Superior temporal gyrus (tissue), 1 donor: Measurements from ENCODE around the gene SNCA.

Experiments
- DNase-seq: peaks from one replicate; pipeline ENCODE4 v3.0.0-alpha.2; 2016; ENCODE audit errors: extremely low spot score

Gene SNCA

GRCh38 chr4:89754531-89754930 is 82.4 kb downstream of the SNCA start:
- DNase-seq, result no peak

- peak; percentile 74 for DNase-seq
These were observed 83.3 kb downstream of the SNCA start for GRCh38 chr4:89753601-89754066.

GRCh38 chr4:89752932-89753598 is 83.9 kb downstream of the SNCA start:
- no peak for DNase-seq

- DNase-seq, result no peak
These were observed 85.5 kb downstream of the SNCA start for GRCh38 chr4:89751416-89751815.

GRCh38 chr4:89746377-89746776 is 90.6 kb downstream of the SNCA start:
- no peak for DNase-seq

GRCh38 chr4:89745708-89746107 is 91.3 kb downstream of the SNCA start:
- no peak for DNase-seq

- DNase-seq, result no peak
These were observed 92.0 kb downstream of the SNCA start for GRCh38 chr4:89744914-89745313.

- no peak for DNase-seq
These were observed 95.2 kb downstream of the SNCA start for GRCh38 chr4:89741768-89742167.

GRCh38 chr4:89739311-89739988 is 97.5 kb downstream of the SNCA start:
- no peak for DNase-seq

GRCh38 chr4:89737888-89738287 is 99.1 kb downstream of the SNCA start:
- DNase-seq, result no peak

- DNase-seq, result no peak
These were observed 103.0 kb downstream of the SNCA start for GRCh38 chr4:89733946-89734345.

- DNase-seq, result no peak
These were observed 109.7 kb downstream of the SNCA start for GRCh38 chr4:89727238-89727637.

- DNase-seq, result no peak
These were observed 111.7 kb downstream of the SNCA start for GRCh38 chr4:89725268-89725667.

- peak; percentile 53 for DNase-seq
These were observed 112.2 kb downstream of the SNCA start for GRCh38 chr4:89724716-89725115.

- peak; percentile 19 for DNase-seq
These were observed 113.9 kb downstream of the SNCA start for GRCh38 chr4:89723096-89723495.

- no peak for DNase-seq
These were observed 114.4 kb downstream of the SNCA start for GRCh38 chr4:89722517-89722916.

GRCh38 chr4:89720981-89721380 is 116.0 kb downstream of the SNCA start:
- DNase-seq, result no peak

GRCh38 chr4:89719536-89720090 is 117.3 kb downstream of the SNCA start:
- peak; percentile 9 for DNase-seq

GRCh38 chr4:89716893-89717292 is 120.1 kb downstream of the SNCA start:
- DNase-seq, result no peak

GRCh38 chr4:89715631-89716030 is 121.3 kb downstream of the SNCA start:
- peak; percentile 27 for DNase-seq

- DNase-seq, result peak; percentile 18
These were observed 124.1 kb downstream of the SNCA start for GRCh38 chr4:89712827-89713226.

GRCh38 chr4:89712141-89712540 is 124.8 kb downstream of the SNCA start:
- no peak for DNase-seq

GRCh38 chr4:89708903-89709421 is 128.0 kb downstream of the SNCA start:
- peak; percentile 79 for DNase-seq
